HL-60 (cell line): ENCODE data around the gene ACOX2.

Experiments used
- DNase-seq, 2 experiments: peaks; one replicate each; pipeline ENCODE4 v3.0.0-alpha.2; 2010 to 2020; ENCODE audit warnings: low read depth in 1 of 2, low spot score in 1 of 2
- H3K27ac ChIP-seq: fragments of 250-450 bp; sonication (Bioruptor Pico); replicated peaks from 2 replicates; pipeline ENCODE4 v1.5.1; 2020; ENCODE audit warnings: mild to moderate bottlenecking, moderate library complexity
- H3K27me3 ChIP-seq: fragments of 250-450 bp; sonication (Bioruptor Pico); 2 replicates; pipeline ENCODE4 v1.5.1; 2021; ENCODE audit warnings: mild to moderate bottlenecking, moderate library complexity; ENCODE audit not compliant: insufficient read depth, poor library complexity, severe bottlenecking
- H3K4me3 ChIP-seq: replicated peaks from 2 replicates; pipeline ENCODE4 v1.5.1; 2011; ENCODE audit warnings: mild to moderate bottlenecking, control low read depth, low read length; ENCODE audit not compliant: insufficient read depth
- GABPA ChIP-seq: IDR thresholded peaks from 2 replicates; pipeline ENCODE4 v1.6.1; 2012; ENCODE audit warnings: low read depth
- POLR2AphosphoS5 ChIP-seq: IDR thresholded peaks from 2 replicates; pipeline ENCODE4 v1.6.1; 2012; ENCODE audit warnings: low read depth
- SPI1 ChIP-seq: IDR thresholded peaks from 2 replicates; pipeline ENCODE4 v1.6.1; 2012; ENCODE audit warnings: low read depth, mild to moderate bottlenecking, borderline replicate concordance
- TF ChIP-seq, protein P1 (sequence below): IDR thresholded peaks from 2 replicates; pipeline ENCODE4 v1.6.1; 2012; ENCODE audit warnings: low read depth; ENCODE audit not compliant: insufficient replicate concordance
- TF ChIP-seq, protein P2 (sequence below): IDR thresholded peaks from one replicate; pipeline ENCODE4 v1.5.1; 2011; ENCODE audit warnings: low read length, control low read depth, inconsistent platforms; ENCODE audit not compliant: insufficient read depth

ACOX2 gene

DNA sequence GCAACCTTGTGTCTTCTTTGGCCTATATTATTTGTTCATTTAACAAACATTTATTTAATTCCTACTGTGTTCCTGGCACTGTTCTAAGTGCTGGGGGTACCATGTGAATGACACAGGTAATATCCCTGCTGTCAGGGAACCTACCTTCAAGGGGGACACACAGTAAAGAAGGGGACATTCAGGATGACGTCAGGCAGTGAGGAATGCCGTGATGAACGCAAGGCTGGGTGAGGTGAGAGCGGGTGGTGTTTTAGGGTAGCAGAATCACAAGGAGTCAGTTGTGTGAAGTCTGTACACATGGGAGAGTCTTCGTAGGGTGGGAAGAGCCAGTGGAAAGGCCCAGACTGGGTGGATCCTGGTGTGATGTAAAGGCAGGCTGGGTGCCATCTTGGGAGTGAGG is 41.9 kb upstream of the ACOX2 start:
- TF ChIP-seq, protein P1, sequence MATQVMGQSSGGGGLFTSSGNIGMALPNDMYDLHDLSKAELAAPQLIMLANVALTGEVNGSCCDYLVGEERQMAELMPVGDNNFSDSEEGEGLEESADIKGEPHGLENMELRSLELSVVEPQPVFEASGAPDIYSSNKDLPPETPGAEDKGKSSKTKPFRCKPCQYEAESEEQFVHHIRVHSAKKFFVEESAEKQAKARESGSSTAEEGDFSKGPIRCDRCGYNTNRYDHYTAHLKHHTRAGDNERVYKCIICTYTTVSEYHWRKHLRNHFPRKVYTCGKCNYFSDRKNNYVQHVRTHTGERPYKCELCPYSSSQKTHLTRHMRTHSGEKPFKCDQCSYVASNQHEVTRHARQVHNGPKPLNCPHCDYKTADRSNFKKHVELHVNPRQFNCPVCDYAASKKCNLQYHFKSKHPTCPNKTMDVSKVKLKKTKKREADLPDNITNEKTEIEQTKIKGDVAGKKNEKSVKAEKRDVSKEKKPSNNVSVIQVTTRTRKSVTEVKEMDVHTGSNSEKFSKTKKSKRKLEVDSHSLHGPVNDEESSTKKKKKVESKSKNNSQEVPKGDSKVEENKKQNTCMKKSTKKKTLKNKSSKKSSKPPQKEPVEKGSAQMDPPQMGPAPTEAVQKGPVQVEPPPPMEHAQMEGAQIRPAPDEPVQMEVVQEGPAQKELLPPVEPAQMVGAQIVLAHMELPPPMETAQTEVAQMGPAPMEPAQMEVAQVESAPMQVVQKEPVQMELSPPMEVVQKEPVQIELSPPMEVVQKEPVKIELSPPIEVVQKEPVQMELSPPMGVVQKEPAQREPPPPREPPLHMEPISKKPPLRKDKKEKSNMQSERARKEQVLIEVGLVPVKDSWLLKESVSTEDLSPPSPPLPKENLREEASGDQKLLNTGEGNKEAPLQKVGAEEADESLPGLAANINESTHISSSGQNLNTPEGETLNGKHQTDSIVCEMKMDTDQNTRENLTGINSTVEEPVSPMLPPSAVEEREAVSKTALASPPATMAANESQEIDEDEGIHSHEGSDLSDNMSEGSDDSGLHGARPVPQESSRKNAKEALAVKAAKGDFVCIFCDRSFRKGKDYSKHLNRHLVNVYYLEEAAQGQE, result no peak
- TF ChIP-seq, protein P2, sequence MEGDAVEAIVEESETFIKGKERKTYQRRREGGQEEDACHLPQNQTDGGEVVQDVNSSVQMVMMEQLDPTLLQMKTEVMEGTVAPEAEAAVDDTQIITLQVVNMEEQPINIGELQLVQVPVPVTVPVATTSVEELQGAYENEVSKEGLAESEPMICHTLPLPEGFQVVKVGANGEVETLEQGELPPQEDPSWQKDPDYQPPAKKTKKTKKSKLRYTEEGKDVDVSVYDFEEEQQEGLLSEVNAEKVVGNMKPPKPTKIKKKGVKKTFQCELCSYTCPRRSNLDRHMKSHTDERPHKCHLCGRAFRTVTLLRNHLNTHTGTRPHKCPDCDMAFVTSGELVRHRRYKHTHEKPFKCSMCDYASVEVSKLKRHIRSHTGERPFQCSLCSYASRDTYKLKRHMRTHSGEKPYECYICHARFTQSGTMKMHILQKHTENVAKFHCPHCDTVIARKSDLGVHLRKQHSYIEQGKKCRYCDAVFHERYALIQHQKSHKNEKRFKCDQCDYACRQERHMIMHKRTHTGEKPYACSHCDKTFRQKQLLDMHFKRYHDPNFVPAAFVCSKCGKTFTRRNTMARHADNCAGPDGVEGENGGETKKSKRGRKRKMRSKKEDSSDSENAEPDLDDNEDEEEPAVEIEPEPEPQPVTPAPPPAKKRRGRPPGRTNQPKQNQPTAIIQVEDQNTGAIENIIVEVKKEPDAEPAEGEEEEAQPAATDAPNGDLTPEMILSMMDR, result no peak
- TF ChIP-seq GABPA, result no peak
- no peak for TF ChIP-seq POLR2AphosphoS5
- no peak for TF ChIP-seq SPI1
- Histone ChIP-seq H3K4me3 (no peak overlapping the region), H3K27ac (no peak overlapping the region)

DNA sequence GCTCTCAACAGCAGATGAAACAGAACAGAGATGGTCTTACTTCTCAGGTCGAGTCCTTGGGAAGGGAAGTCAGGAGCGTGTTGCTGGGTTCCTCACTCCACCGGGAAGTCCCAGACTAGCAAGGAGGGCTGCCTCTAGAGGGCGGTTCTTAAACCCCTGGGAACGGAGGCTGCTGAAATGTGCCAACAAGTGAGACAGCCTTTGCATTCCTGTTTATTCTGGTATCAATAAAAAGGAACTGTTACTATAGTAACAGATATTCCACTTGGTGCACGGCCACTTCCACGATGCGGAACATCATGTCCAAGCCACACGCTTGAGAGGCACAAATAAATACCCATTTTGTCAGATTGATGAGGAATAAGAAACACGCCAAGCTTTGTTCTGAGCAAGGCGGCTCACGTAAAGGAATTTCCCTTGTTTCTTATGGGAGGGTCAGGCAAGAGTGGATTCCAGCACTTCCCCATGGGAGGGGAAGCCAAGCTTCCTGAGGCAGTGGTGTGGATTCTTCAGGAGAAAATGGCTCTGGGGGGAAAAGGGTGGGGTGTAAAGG is 40.4 kb upstream of the ACOX2 start, which contains the start of gene FAM107A:
Gene FAM107A (minus strand): TSS at position 123 of the 553 bp plus-strand sequence. CDS start 7,531 bp downstream, outside the sequence.
- no peak within 1 kb of the TSS for H3K4me3 ChIP-seq
- DNase-seq, result no peak
- no peak within 1 kb of the TSS for H3K27ac ChIP-seq
- TF ChIP-seq, protein P2, result no peak
- no peak for TF ChIP-seq POLR2AphosphoS5
- TF ChIP-seq, protein P1, result no peak
- TF ChIP-seq SPI1, result no peak
- peaks cover 5% of the 10 kb centered on the region for H3K27me3 ChIP-seq

More for the DNA sequence above, 41.9 kb upstream of the ACOX2 start:
- peaks cover 6% of the 10 kb centered on the region for H3K27me3 ChIP-seq
- no peak for DNase-seq

DNA sequence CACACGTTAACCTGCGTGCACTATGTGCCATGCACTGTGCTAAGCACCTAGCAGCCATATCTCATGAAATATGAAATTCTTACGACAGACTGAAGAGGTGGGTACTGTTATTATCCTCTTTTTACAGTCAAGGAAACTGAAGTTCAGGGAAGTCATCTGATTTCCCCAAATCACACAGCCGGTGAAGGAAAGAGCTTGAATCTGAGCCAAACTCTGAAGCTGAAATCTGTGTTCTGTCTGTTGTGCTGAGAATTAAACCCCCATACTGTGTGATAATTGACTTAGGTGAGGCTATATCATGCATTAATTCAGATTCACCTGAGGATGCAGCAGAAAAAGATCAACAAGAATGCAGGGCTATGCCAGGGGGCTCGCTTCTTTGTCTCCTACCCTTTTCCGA is 39.7 kb upstream of the ACOX2 start:
- Histone ChIP-seq H3K27me3 (peaks cover 5% of the 10 kb centered on the region), H3K27ac (no peak overlapping the region), H3K4me3 (no peak overlapping the region)
- TF ChIP-seq, protein P1, result no peak
- TF ChIP-seq, protein P2, result no peak
- TF ChIP-seq GABPA (no peak), POLR2AphosphoS5 (no peak), SPI1 (no peak)
- DNase-seq, result no peak
